ENCODE measurements around the gene KIF11. TPM values are rescaled to one million over a fixed set of nuclear protein-coding genes. Genes with fewer than 3 reads are reported as not detected.

KIF11 gene
- total and polyA plus RNA-seq, 2 of the 4 experiments (the other 2 are of a cell fraction): 8.8 to 18.3 TPM

GRCh38 chr10:92598321-92598720 lies 5.4 kb downstream of the KIF11 start:
- Histone ChIP-seq H3K18ac (ENCODE audit: low read depth, low read length) (no peak overlapping the region), H3K9me1 (ENCODE audit: insufficient read depth, low read length) (peaks cover 6% of the 10 kb centered on the region; the same call in 1 of the 2 replicates), H3K27ac (ENCODE audit: insufficient read depth, low read length) (no peak overlapping the region), H3K4me2 (ENCODE audit: low read depth, low read length) (no peak overlapping the region), H2BK15ac (ENCODE audit: low read depth, low read length) (no peak overlapping the region), H3K14ac (replicated peaks; ENCODE audit: low read depth, low read length) (no peak overlapping the region), H2BK20ac (ENCODE audit: low read depth, low read length) (no peak overlapping the region), H3K23ac (ENCODE audit: low read depth, low read length) (no peak overlapping the region), H4K20me1 (ENCODE audit: insufficient read depth, low read length) (no peaks in the 10 kb centered on the region; the same call in 1 of the 2 replicates), H4K91ac (ENCODE audit: insufficient read depth, low read depth, low read length) (no peak overlapping the region), H2BK120ac (ENCODE audit: low read depth, low read length) (no peak overlapping the region), H4K5ac (ENCODE audit: low read depth, low read length) (no peak overlapping the region), H3K4me1 (ENCODE audit: control insufficient read depth, insufficient read depth, low read length) (0 out of 2 replicates have a peak, but pooled peaks cover 1% of the 10 kb centered on the region), H3K4ac (ENCODE audit: low read depth, low read length) (no peak overlapping the region), H3K56ac (ENCODE audit: extremely low read depth, insufficient read depth, low read length) (no peak overlapping the region), H2BK5ac (ENCODE audit: low read depth, low read length, poor library complexity, severe bottlenecking) (no peak overlapping the region), H3K36me3 (ENCODE audit: control insufficient read depth, insufficient read depth, low read length) (peaks cover 2% of the 10 kb centered on the region; the same call in 1 of the 2 replicates), H3K4me3 (ENCODE audit: insufficient read depth, low read depth, low read length) (no peak overlapping the region), H3K9ac (ENCODE audit: low read depth, low read length) (no peak overlapping the region), H3K9me3 (ENCODE audit: control insufficient read depth, insufficient read depth, low read length) (no peaks in the 10 kb centered on the region; the same call in 1 of the 2 replicates), H3K79me1 (ENCODE audit: low read depth in 1 of 2, low read length in 2 of 2) (peaks cover 0 to 9% of the 10 kb centered on the region in 2 experiments; a peak in 1 of 4 replicates), H2AFZ (replicated peaks; ENCODE audit: low read length, poor library complexity) (no peak overlapping the region), H2AK5ac (ENCODE audit: low read depth, low read length) (no peak overlapping the region), H4K8ac (ENCODE audit: low read depth in 2 of 2, low read length in 2 of 2) (no peak overlapping the region), H3K27me3 (ENCODE audit: control insufficient read depth, insufficient read depth, low read length) (no peaks in the 10 kb centered on the region), H2AK9ac (replicated peaks; ENCODE audit: low read depth, low read length, poor library complexity) (no peak overlapping the region)
- dilution Hi-C loops (cut with HindIII; ENCODE audit: low sequenced_read_pairs, unreplicated experiment): no loop called here
- ATAC-seq (ENCODE audit: low read depth) (no peak), DNase-seq (no peak)
- in situ Hi-C loops (cut with MboI; ENCODE audit: low sequenced_read_pairs): no loop called here
- POLR2A ChIA-PET (ENCODE audit: unreplicated experiment): no interaction called here
- CTCF ChIA-PET: no interaction called here
- intact Hi-C loops (cut with micrococcal nuclease): no loop called here
- no CpG with 5 or more reads among the region's 1 CpG for WGBS, 2 experiments (ENCODE audit: extremely low coverage in 2 of 2, insufficient read length in 1 of 2)
- BruUV-seq (replicated peaks): no TSS peak
- no peak for TF ChIP-seq FOS (IDR thresholded peaks at IDR 0.05; ENCODE audit: low read depth, low read length)
